Right atrium auricular region (tissue), 2 donors: ENCODE measurements around the gene NFE2L1. TPM values are rescaled to one million over a fixed set of nuclear protein-coding genes. Genes with fewer than 3 reads are reported as not detected.
"Not testable (repeated sequence)": the region's sequence is repeated elsewhere in the genome, so short reads cannot be mapped to it uniquely, and the experiment has no call there.

Source experiments
- DNase-seq: peaks from one replicate; pipeline ENCODE4 v3.0.0-alpha.2; 2019; ENCODE audit warnings: low spot score
- H3K27ac ChIP-seq, 2 donors: fragments of 200-600 bp; sonication (generic); 1 replicate in 1 of 2; 2 replicates in 1 of 2; pipeline ENCODE4 v1.5.1; 2016 to 2019
- H3K27me3 ChIP-seq, 2 donors: fragments of 200-600 bp; sonication (generic); one replicate each; pipeline versions ENCODE4 v1.5.1 to v1.6.0; 2017 to 2019
- H3K36me3 ChIP-seq: fragments of 200-600 bp; sonication (generic); one replicate; pipeline ENCODE4 v1.5.1; 2016
- H3K4me1 ChIP-seq, 2 donors: fragments of 200-600 bp; sonication (generic); one replicate each; pipeline versions ENCODE4 v1.5.1 to v1.6.0; 2017 to 2019
- H3K4me3 ChIP-seq, 2 donors: fragments of 200-600 bp; sonication (generic); 1 replicate in 1 of 2; 2 replicates in 1 of 2; pipeline ENCODE4 v1.5.1; 2017 to 2019; ENCODE audit warnings: mild to moderate bottlenecking in 1 of 2, moderate library complexity in 1 of 2
- H3K9me3 ChIP-seq, 2 donors: fragments of 200-600 bp; sonication (generic); one replicate each; pipeline ENCODE4 v1.5.1; 2019
- CTCF ChIP-seq, 2 donors: fragments of 200-600 bp; sonication (generic); IDR thresholded peaks; one replicate each; pipeline ENCODE4 v1.5.1; 2019; ENCODE audit warnings: antibody characterized with exemption in 2 of 2
- total RNA-seq, 2 donors: library from RNA; depleted of rRNA; stranded (reverse); fragments of >200 nt; gene quantifications; one replicate each; pipeline ENCODE4 v1.1.0, GENCODE V29; 2016

The NFE2L1 gene
- total RNA-seq, 2 donors from 2014 or later = 271 to 418 TPM

GRCh38 chr17:48016112-48016511, 32.0 kb upstream of the NFE2L1 start:
- H3K9me3 ChIP-seq = no peaks in the 10 kb centered on the region
- peaks cover 0 to 15% of the 10 kb centered on the region in 2 donors for H3K4me1 ChIP-seq
- no peaks in the 10 kb centered on the region for H3K36me3 ChIP-seq
- H3K4me3 ChIP-seq = no peak overlapping the region
- peaks cover 0 to 5% of the 10 kb centered on the region in 2 donors for H3K27me3 ChIP-seq
- no peak overlapping the region for H3K27ac ChIP-seq
- no peak for DNase-seq
- no peak for TF ChIP-seq CTCF (IDR thresholded peaks at IDR 0.05)

- not testable (repeated sequence) for H3K9me3 ChIP-seq, H3K4me3 ChIP-seq, H3K36me3 ChIP-seq, H3K4me1 ChIP-seq, DNase-seq, H3K27ac ChIP-seq, H3K27me3 ChIP-seq
Observed at GRCh38 chr17:48017817-48018158, 30.4 kb upstream of the NFE2L1 start.

GRCh38 chr17:48021934-48022333, 26.2 kb upstream of the NFE2L1 start:
- Histone ChIP-seq H3K4me3 (no peak overlapping the region), H3K27me3 (no peaks in the 10 kb centered on the region), H3K27ac (no peak overlapping the region), H3K9me3 (no peaks in the 10 kb centered on the region), H3K4me1 (peaks cover 0 to 39% of the 10 kb centered on the region in 2 donors), H3K36me3 (no peaks in the 10 kb centered on the region)
- DNase-seq = no peak
- TF ChIP-seq CTCF (IDR thresholded peaks at IDR 0.05) = no peak

GRCh38 chr17:48022901-48023300, 25.3 kb upstream of the NFE2L1 start:
- no peaks in the 10 kb centered on the region for H3K9me3 ChIP-seq
- no peak for DNase-seq
- peaks cover 0 to 41% of the 10 kb centered on the region in 2 donors for H3K4me1 ChIP-seq
- no peaks in the 10 kb centered on the region for H3K36me3 ChIP-seq
- peak overlapping the region in 1 of 2 donors; percentile 88 for H3K27ac ChIP-seq
- no peak for TF ChIP-seq CTCF (IDR thresholded peaks at IDR 0.05)
- peak overlapping the region in 1 of 2 donors; percentile 60 for H3K4me3 ChIP-seq
- H3K27me3 ChIP-seq = no peaks in the 10 kb centered on the region

GRCh38 chr17:48023400-48024148, 24.6 kb upstream of the NFE2L1 start:
- TF ChIP-seq CTCF (IDR thresholded peaks at IDR 0.05) = no peak
- peaks cover 0 to 41% of the 10 kb centered on the region in 2 donors for H3K4me1 ChIP-seq
- H3K27me3 ChIP-seq = no peaks in the 10 kb centered on the region
- H3K36me3 ChIP-seq = no peaks in the 10 kb centered on the region
- no peaks in the 10 kb centered on the region for H3K9me3 ChIP-seq
- H3K4me3 ChIP-seq = peak overlapping the region; percentile 33 to 60
- DNase-seq = peak; percentile 80
- peak overlapping the region; percentile 84 to 88 for H3K27ac ChIP-seq

- peak overlapping the region; percentile 33 to 60 for H3K4me3 ChIP-seq
- no peaks in the 10 kb centered on the region for H3K36me3 ChIP-seq
- no peak for DNase-seq
- peak overlapping the region; percentile 84 to 88 for H3K27ac ChIP-seq
- H3K4me1 ChIP-seq = peaks cover 0 to 41% of the 10 kb centered on the region in 2 donors
- no peaks in the 10 kb centered on the region for H3K9me3 ChIP-seq
- no peak for TF ChIP-seq CTCF (IDR thresholded peaks at IDR 0.05)
- no peaks in the 10 kb centered on the region for H3K27me3 ChIP-seq
Observed at GRCh38 chr17:48024149-48025039, 23.8 kb upstream of the NFE2L1 start.
